IMR-90 (cell line): ENCODE measurements around the gene TMEM131L. TPM values are rescaled to one million over a fixed set of nuclear protein-coding genes. Genes with fewer than 3 reads are reported as not detected.

Experiments
- ATAC-seq: fragments of 200-7000 bp; cut with Tn5 transposase; 2 replicates; pipeline ENCODE4 v1.9.1; 2020; ENCODE audit warnings: low read depth, mild to moderate bottlenecking, moderate library complexity
- BruUV-seq: library from RNA; stranded (reverse); fragments of 400-500 nt; replicated peaks from 2 replicates; lab custom pipeline; 2021; lab: Mats Ljungman, UMichigan
- CTCF ChIA-PET: fragments of 300-600 bp; formaldehyde crosslinking; extraction: SDS; loops from one replicate; lab custom pipeline; 2021; ENCODE audit warnings: antibody characterized with exemption; lab: Yijun Ruan, JAX
- POLR2A ChIA-PET: fragments of 300-600 bp; sonication (Branson Sonifier 250); formaldehyde crosslinking; loops from one replicate; lab custom pipeline; 2022; ENCODE audit warnings: antibody characterized with exemption; ENCODE audit not compliant: unreplicated experiment; lab: Charles Lee
- DNase-seq: peaks from one replicate; pipeline ENCODE4 v3.0.0; 2013
- H2AFZ ChIP-seq: replicated peaks from 2 replicates; pipeline ENCODE3; 2013; ENCODE audit warnings: low read length, mild to moderate bottlenecking; ENCODE audit not compliant: poor library complexity
- H2AK5ac ChIP-seq: 2 replicates; pipeline ENCODE4 v1.6.1; 2013; ENCODE audit warnings: low read depth, low read length, inconsistent platforms
- H2AK9ac ChIP-seq: replicated peaks from 2 replicates; pipeline ENCODE3; 2013; ENCODE audit warnings: mild to moderate bottlenecking, low read depth, low read length, moderate library complexity; ENCODE audit not compliant: poor library complexity
- H2BK120ac ChIP-seq: 2 replicates; pipeline ENCODE4 v1.6.1; 2013; ENCODE audit warnings: low read depth, low read length, inconsistent platforms
- H2BK15ac ChIP-seq: 3 replicates; pipeline ENCODE4 v1.6.1; 2013; ENCODE audit warnings: low read depth, low read length, inconsistent platforms
- H2BK20ac ChIP-seq: 2 replicates; pipeline ENCODE4 v1.6.1; 2013; ENCODE audit warnings: low read depth, mild to moderate bottlenecking, inconsistent platforms, low read length, moderate library complexity
- H2BK5ac ChIP-seq: 2 replicates; pipeline ENCODE4 v1.6.1; 2013; ENCODE audit warnings: mild to moderate bottlenecking, low read depth, low read length, inconsistent platforms; ENCODE audit not compliant: poor library complexity, severe bottlenecking
- H3K14ac ChIP-seq: replicated peaks from 2 replicates; pipeline ENCODE4 v1.6.1; 2013; ENCODE audit warnings: low read depth, low read length, inconsistent platforms
- H3K18ac ChIP-seq: 2 replicates; pipeline ENCODE4 v1.6.1; 2013; ENCODE audit warnings: low read depth, low read length, control low read depth
- H3K23ac ChIP-seq: 2 replicates; pipeline ENCODE4 v1.6.1; 2013; ENCODE audit warnings: low read depth, low read length, inconsistent platforms
- H3K27ac ChIP-seq: 2 replicates; pipeline ENCODE4 v1.5.1; 2013; ENCODE audit warnings: mild to moderate bottlenecking, control low read depth, low read length; ENCODE audit not compliant: insufficient read depth
- H3K27me3 ChIP-seq: 2 replicates; pipeline ENCODE4 v1.6.1; 2013; ENCODE audit warnings: low read length; ENCODE audit not compliant: control insufficient read depth, insufficient read depth
- H3K36me3 ChIP-seq: 2 replicates; pipeline ENCODE4 v1.6.1; 2013; ENCODE audit warnings: low read length, mixed read lengths; ENCODE audit not compliant: control insufficient read depth, insufficient read depth
- H3K4ac ChIP-seq: 2 replicates; pipeline ENCODE4 v1.6.1; 2013; ENCODE audit warnings: low read depth, low read length, inconsistent platforms
- H3K4me1 ChIP-seq: 2 replicates; pipeline ENCODE4 v1.6.1; 2013; ENCODE audit warnings: low read length, mixed read lengths; ENCODE audit not compliant: control insufficient read depth, insufficient read depth
- H3K4me2 ChIP-seq: 2 replicates; pipeline ENCODE4 v1.6.1; 2013; ENCODE audit warnings: low read depth, mild to moderate bottlenecking, control low read depth, low read length, moderate library complexity
- H3K4me3 ChIP-seq: 2 replicates; pipeline ENCODE4 v1.5.1; 2013; ENCODE audit warnings: low read depth, mild to moderate bottlenecking, control low read depth, low read length, moderate library complexity; ENCODE audit not compliant: insufficient read depth
- H3K56ac ChIP-seq: 2 replicates; pipeline ENCODE4 v1.6.1; 2013; ENCODE audit warnings: low read length, inconsistent platforms; ENCODE audit not compliant: insufficient read depth; ENCODE audit errors: extremely low read depth
- H3K79me1 ChIP-seq, 2 experiments: 2 replicates each; pipeline ENCODE4 v1.6.1; 2013; ENCODE audit warnings: low read length in 2 of 2, inconsistent platforms in 1 of 2, low read depth in 1 of 2
- H3K9ac ChIP-seq: 2 replicates; pipeline ENCODE4 v1.6.1; 2013; ENCODE audit warnings: low read depth, low read length, control low read depth
- H3K9me1 ChIP-seq: 2 replicates; pipeline ENCODE4 v1.6.1; 2013; ENCODE audit warnings: low read length, inconsistent platforms; ENCODE audit not compliant: insufficient read depth
- H3K9me3 ChIP-seq: 2 replicates; pipeline ENCODE4 v1.6.1; 2013; ENCODE audit warnings: low read length; ENCODE audit not compliant: control insufficient read depth, insufficient read depth
- H4K20me1 ChIP-seq: 2 replicates; pipeline ENCODE4 v1.6.1; 2013; ENCODE audit warnings: low read length, inconsistent platforms; ENCODE audit not compliant: insufficient read depth
- H4K5ac ChIP-seq: 2 replicates; pipeline ENCODE4 v1.6.1; 2013; ENCODE audit warnings: mild to moderate bottlenecking, low read depth, low read length, control low read depth
- H4K8ac ChIP-seq, 2 experiments: 2 replicates each; pipeline ENCODE4 v1.6.1; 2013; ENCODE audit warnings: low read depth in 2 of 2, low read length in 2 of 2, control low read depth in 1 of 2, inconsistent platforms in 1 of 2
- H4K91ac ChIP-seq: 2 replicates; pipeline ENCODE4 v1.6.1; 2013; ENCODE audit warnings: low read depth, low read length, inconsistent platforms; ENCODE audit not compliant: insufficient read depth
- CEBPB ChIP-seq: IDR thresholded peaks from 2 replicates; pipeline ENCODE4 v1.6.1; 2012; ENCODE audit warnings: low read depth, low read length, improper control_type of control experiment
- FOS ChIP-seq: fragments of 150-350 bp; IDR thresholded peaks from 2 replicates; pipeline ENCODE4 v1.6.1; 2016; ENCODE audit warnings: low read depth, low read length
- MAFK ChIP-seq: IDR thresholded peaks from 2 replicates; pipeline ENCODE4 v1.6.1; 2012; ENCODE audit warnings: low read depth, low read length, improper control_type of control experiment
- NFE2L2 ChIP-seq: fragments of 150-350 bp; IDR thresholded peaks from 2 replicates; pipeline ENCODE4 v1.6.1; 2016; ENCODE audit warnings: low read depth, mild to moderate bottlenecking, low read length
- POLR2A ChIP-seq: IDR thresholded peaks from 2 replicates; pipeline ENCODE4 v1.6.1; 2012; ENCODE audit warnings: mild to moderate bottlenecking, low read depth, low read length
- RAD21 ChIP-seq: IDR thresholded peaks from 2 replicates; pipeline ENCODE4 v1.6.1; 2012; ENCODE audit warnings: low read length, improper control_type of control experiment
- RCOR1 ChIP-seq: IDR thresholded peaks from 2 replicates; pipeline ENCODE4 v1.6.1; 2012; ENCODE audit warnings: mild to moderate bottlenecking, low read length, improper control_type of control experiment; ENCODE audit not compliant: insufficient replicate concordance
- SMC3 ChIP-seq: fragments of 150-350 bp; IDR thresholded peaks from 2 replicates; pipeline ENCODE4 v1.6.1; 2016; ENCODE audit warnings: low read depth, mild to moderate bottlenecking, antibody characterized with exemption, low read length, moderate library complexity
- WGBS, 2 experiments: methylation state at CpG; one replicate each; pipeline versions ENCODE4 v1.1.5 to v1.1.7; 2013; ENCODE audit warnings: missing lambda C conversion rate in 2 of 2; ENCODE audit not compliant: insufficient read length in 1 of 2; ENCODE audit errors: extremely low coverage in 2 of 2; 5-methylcytosine and 5-hydroxymethylcytosine counted together
- dilution Hi-C: fragments of 300-500 bp; cut with HindIII; formaldehyde crosslinking; loops from one replicate; pipeline ENCODE4 v1.14.3; 2018; ENCODE audit warnings: low sequenced_read_pairs; ENCODE audit not compliant: unreplicated experiment
- in situ Hi-C: fragments of 300-500 bp; cut with MboI; formaldehyde crosslinking; loops from 3 replicates; pipeline ENCODE4 v1.14.3; 2019; ENCODE audit warnings: low sequenced_read_pairs, inconsistent platforms, mixed read lengths
- intact Hi-C: fragments of 100-400 bp; cut with micrococcal nuclease; formaldehyde crosslinking; loops from 2 replicates; pipeline ENCODE4 v1.10.0; 2022
- polyA plus RNA-seq, 3 experiments: library from polyadenylated mRNA; depleted of rRNA; stranded (reverse); fragments of >200 nt; gene quantifications; 2 replicates each; pipeline ENCODE4 v1.2.3, GENCODE V29; 2012; ENCODE audit warnings: low replicate concordance in 1 of 3
- total RNA-seq: library from RNA; depleted of rRNA; stranded (reverse); fragments of >200 nt; gene quantifications from 2 replicates; pipeline ENCODE4 v1.2.3, GENCODE V29; 2012
- TF ChIP-seq, protein P1 (sequence below): fragments of 150-350 bp; IDR thresholded peaks from 2 replicates; pipeline ENCODE4 v1.6.1; 2016; ENCODE audit warnings: low read depth, mild to moderate bottlenecking, low read length, moderate library complexity, borderline replicate concordance
- TF ChIP-seq, protein P2 (sequence below): conservative IDR thresholded peaks from 2 replicates; pipeline ENCODE4 v1.5.1; 2012; ENCODE audit warnings: mild to moderate bottlenecking, low read depth, low read length, improper control_type of control experiment

Gene TMEM131L
- total and polyA plus RNA-seq, 2 of the 4 experiments (the other 2 are of a cell fraction) = 8.4 to 23.8 TPM

DNA sequence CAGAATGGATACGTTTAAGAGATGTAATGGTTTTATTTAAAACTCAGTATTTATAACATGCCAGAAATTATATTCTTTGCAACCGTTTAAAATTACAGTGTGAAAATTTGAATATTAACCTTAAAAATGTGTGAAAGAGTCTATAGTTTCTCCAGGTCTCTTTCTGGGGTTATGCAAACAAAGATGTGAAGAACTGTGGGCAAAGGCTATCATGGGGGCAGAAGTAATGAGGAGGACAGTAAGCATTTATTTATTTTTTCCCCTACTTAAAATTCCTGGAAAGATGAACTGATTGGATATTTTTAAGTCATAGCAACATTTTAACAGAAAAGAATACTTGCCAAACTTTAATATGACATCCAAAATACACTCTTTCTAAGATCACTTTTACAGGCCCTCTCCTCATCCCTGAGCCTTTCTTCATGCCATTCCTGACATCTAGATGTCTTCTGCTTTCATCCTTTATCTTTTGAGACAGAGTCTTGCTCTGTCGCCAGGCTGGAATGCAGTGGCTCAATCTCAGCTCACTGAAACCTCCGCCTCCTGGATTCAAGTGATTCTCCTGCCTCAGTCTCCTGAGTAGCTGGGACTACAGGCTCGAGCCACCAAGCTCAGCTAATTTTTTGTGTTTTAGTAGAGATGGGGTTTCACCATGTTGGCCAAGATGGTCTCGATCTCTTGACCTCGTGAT is 46.1 kb downstream of the TMEM131L start (continued):
- no peak for TF ChIP-seq CEBPB

DNA sequence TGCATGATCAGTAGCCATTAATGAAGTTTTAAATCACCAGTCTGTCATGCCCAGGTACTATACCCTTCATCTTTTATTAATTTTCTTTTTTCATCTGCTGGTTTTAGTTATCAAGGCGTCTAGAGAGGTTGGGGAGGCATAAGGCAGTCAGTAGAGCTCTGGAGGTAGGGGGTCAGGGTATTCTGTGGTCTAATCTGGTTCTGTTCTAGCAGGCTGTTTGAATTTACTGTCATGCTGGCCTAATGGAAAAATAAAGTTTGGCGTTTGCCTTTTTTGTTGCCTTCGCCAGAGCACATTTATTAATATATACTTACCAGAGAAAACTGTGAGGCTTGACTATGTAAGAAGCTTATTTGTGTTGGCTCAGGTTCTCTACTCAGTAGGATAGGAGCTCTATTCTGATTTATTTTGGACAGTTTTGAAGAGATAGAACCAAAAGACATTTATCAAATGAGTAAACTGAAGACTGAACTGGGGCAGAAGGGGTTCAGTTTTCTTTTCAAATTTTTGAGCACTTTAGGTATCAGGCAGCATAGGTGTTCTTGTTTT is 46.9 kb downstream of the TMEM131L start:
- Histone ChIP-seq H3K4me2 (no peak overlapping the region), H2AK9ac (no peak overlapping the region), H2BK20ac (peak overlapping the region; percentile 64), H3K4me3 (no peak overlapping the region), H3K27ac (no peak overlapping the region), H2AFZ (no peak overlapping the region), H3K27me3 (no peaks in the 10 kb centered on the region), H3K9me3 (no peaks in the 10 kb centered on the region), H3K14ac (peak overlapping the region; percentile 76; the same call in 1 of the 2 replicates), H4K5ac (no peak overlapping the region), H4K91ac (peak overlapping the region; percentile 66), H4K20me1 (no peaks in the 10 kb centered on the region; the same call in 1 of the 2 replicates), H3K36me3 (no peaks in the 10 kb centered on the region), H3K4ac (peak overlapping the region; percentile 82), H3K56ac (0 out of 2 replicates have a peak overlapping the region, but pooled peaks have one; percentile 37), H3K18ac (peak overlapping the region; percentile 22; the same call in 1 of the 2 replicates), H3K9ac (no peak overlapping the region), H2BK15ac (peak overlapping the region; percentile 35; the same call in 1 of the 3 replicates), H3K9me1 (peaks cover 4% of the 10 kb centered on the region; the same call in 1 of the 2 replicates), H2BK120ac (peak overlapping the region; percentile 59), H2BK5ac (peak overlapping the region; percentile 43), H3K4me1 (peaks cover 4% of the 10 kb centered on the region; the same call in 1 of the 2 replicates), H3K23ac (peak overlapping the region; percentile 68; the same call in 1 of the 2 replicates), H3K79me1 (peaks cover 4 to 9% of the 10 kb centered on the region in 2 experiments; a peak in 2 of 4 replicates), H2AK5ac (no peak overlapping the region), H4K8ac (peak overlapping the region in 1 of 2 experiments; percentile 32; a peak in 2 of 4 replicates)
- TF ChIP-seq, protein P1, sequence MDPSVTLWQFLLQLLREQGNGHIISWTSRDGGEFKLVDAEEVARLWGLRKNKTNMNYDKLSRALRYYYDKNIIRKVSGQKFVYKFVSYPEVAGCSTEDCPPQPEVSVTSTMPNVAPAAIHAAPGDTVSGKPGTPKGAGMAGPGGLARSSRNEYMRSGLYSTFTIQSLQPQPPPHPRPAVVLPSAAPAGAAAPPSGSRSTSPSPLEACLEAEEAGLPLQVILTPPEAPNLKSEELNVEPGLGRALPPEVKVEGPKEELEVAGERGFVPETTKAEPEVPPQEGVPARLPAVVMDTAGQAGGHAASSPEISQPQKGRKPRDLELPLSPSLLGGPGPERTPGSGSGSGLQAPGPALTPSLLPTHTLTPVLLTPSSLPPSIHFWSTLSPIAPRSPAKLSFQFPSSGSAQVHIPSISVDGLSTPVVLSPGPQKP = no peak
- TF ChIP-seq FOS (no peak), RAD21 (no peak), MAFK (no peak), POLR2A (no peak), RCOR1 (no peak), NFE2L2 (no peak), SMC3 (no peak)
- TF ChIP-seq, protein P2, sequence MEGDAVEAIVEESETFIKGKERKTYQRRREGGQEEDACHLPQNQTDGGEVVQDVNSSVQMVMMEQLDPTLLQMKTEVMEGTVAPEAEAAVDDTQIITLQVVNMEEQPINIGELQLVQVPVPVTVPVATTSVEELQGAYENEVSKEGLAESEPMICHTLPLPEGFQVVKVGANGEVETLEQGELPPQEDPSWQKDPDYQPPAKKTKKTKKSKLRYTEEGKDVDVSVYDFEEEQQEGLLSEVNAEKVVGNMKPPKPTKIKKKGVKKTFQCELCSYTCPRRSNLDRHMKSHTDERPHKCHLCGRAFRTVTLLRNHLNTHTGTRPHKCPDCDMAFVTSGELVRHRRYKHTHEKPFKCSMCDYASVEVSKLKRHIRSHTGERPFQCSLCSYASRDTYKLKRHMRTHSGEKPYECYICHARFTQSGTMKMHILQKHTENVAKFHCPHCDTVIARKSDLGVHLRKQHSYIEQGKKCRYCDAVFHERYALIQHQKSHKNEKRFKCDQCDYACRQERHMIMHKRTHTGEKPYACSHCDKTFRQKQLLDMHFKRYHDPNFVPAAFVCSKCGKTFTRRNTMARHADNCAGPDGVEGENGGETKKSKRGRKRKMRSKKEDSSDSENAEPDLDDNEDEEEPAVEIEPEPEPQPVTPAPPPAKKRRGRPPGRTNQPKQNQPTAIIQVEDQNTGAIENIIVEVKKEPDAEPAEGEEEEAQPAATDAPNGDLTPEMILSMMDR = no peak
- ChIA-PET POLR2A (no interaction called here), CTCF (no interaction called here)
- BruUV-seq = no TSS peak
- peak; percentile 49 for DNase-seq
- WGBS, 2 experiments = no CpG with 5 or more reads among the region's 3 CpGs
- ATAC-seq = peak; percentile 40
- intact Hi-C loops = no loop called here
- dilution Hi-C loops = no loop called here
- in situ Hi-C loops = no loop called here
